Upper lobe of left lung (tissue), 4 donors: Measurements from ENCODE around the gene CYB5R4.

ENCODE experiments used
- POLR2AphosphoS5 ChIP-seq, 2 donors: sonication (generic); formaldehyde crosslinking; IDR thresholded peaks; one replicate each; pipeline ENCODE4 v1.5.1; 2017; ENCODE audit warnings: antibody characterized with exemption in 2 of 2
- TF ChIP-seq, protein P1 (sequence below), 6 experiments: fragments of 450-650 bp in 4 of 6; fragments of 200-600 bp in 2 of 6; sonication (generic) in 2 of 6; IDR thresholded peaks; one replicate each; pipeline ENCODE4 v1.5.1; 2016 to 2019; ENCODE audit warnings: antibody characterized with exemption in 6 of 6

DNA sequence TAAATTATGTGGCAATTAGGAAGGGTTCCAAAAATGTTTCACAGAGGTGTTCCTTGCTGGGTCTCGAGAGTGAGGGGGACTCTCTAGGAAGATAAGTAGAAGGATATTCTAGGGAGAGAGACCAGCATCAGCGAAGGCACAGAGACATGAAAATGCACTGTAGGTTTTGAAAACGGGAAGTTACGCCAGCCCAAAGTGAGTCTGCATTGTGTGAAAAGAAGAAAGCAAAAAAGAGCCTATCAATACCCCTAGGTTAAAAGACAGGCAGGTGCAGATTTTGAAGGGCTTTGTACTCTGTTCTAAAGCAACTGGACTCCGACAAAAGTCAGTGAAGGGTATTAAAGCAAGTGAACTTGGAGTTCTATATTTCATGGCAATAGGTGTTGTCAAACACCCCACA is 148.4 kb downstream of the CYB5R4 start:
- TF ChIP-seq POLR2AphosphoS5 (IDR thresholded peaks at IDR 0.05) = no peak
- TF ChIP-seq, protein P1, sequence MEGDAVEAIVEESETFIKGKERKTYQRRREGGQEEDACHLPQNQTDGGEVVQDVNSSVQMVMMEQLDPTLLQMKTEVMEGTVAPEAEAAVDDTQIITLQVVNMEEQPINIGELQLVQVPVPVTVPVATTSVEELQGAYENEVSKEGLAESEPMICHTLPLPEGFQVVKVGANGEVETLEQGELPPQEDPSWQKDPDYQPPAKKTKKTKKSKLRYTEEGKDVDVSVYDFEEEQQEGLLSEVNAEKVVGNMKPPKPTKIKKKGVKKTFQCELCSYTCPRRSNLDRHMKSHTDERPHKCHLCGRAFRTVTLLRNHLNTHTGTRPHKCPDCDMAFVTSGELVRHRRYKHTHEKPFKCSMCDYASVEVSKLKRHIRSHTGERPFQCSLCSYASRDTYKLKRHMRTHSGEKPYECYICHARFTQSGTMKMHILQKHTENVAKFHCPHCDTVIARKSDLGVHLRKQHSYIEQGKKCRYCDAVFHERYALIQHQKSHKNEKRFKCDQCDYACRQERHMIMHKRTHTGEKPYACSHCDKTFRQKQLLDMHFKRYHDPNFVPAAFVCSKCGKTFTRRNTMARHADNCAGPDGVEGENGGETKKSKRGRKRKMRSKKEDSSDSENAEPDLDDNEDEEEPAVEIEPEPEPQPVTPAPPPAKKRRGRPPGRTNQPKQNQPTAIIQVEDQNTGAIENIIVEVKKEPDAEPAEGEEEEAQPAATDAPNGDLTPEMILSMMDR (IDR thresholded peaks at IDR 0.05) = no peak
